Sigmoid colon (tissue), 7 donors: ENCODE measurements around the gene B4GALNT1. TPM values are rescaled to one million over a fixed set of nuclear protein-coding genes. Genes with fewer than 3 reads are reported as not detected.
"Not testable (repeated sequence)": the region's sequence is repeated elsewhere in the genome, so short reads cannot be mapped to it uniquely, and the experiment has no call there.

Source experiments
- DNase-seq: peaks from one replicate; pipeline ENCODE4 v3.0.0-alpha.2; 2019
- H3K27ac ChIP-seq, 4 donors: fragments of 200-600 bp; sonication (generic); one replicate each; pipeline ENCODE4 v1.5.1; 2016 to 2019; ENCODE audit warnings: mild to moderate bottlenecking in 1 of 4
- H3K27me3 ChIP-seq, 3 donors: fragments of 200-600 bp; sonication (generic); one replicate each; pipeline ENCODE4 v1.5.1; 2019; ENCODE audit warnings: mild to moderate bottlenecking in 1 of 3
- H3K36me3 ChIP-seq, 4 donors: fragments of 200-600 bp; sonication (generic); one replicate each; pipeline ENCODE4 v1.5.1; 2016 to 2019
- H3K4me1 ChIP-seq, 4 donors: fragments of 200-600 bp; sonication (generic); one replicate each; pipeline ENCODE4 v1.5.1; 2017 to 2019
- H3K4me3 ChIP-seq, 4 donors: fragments of 200-600 bp; sonication (generic); one replicate each; pipeline ENCODE4 v1.5.1; 2017 to 2019; ENCODE audit warnings: mild to moderate bottlenecking in 2 of 4, moderate library complexity in 1 of 4
- H3K9me3 ChIP-seq, 4 donors: fragments of 200-600 bp in 3 of 4; sonication (generic) in 3 of 4; one replicate each; pipeline versions ENCODE4 v1.5.1 to v1.6.1; 2013 to 2019
- CTCF ChIP-seq, 4 experiments: fragments of 450-650 bp in 3 of 4; fragments of 200-600 bp in 1 of 4; IDR thresholded peaks; one replicate each; pipeline ENCODE4 v1.5.1; 2016 to 2019; ENCODE audit warnings: antibody characterized with exemption in 4 of 4, mild to moderate bottlenecking in 3 of 4, moderate library complexity in 2 of 4
- EP300 ChIP-seq, 4 donors: sonication (generic); formaldehyde crosslinking; IDR thresholded peaks; one replicate each; pipeline ENCODE4 v1.6.1; 2017; ENCODE audit warnings: antibody characterized with exemption in 4 of 4
- POLR2A ChIP-seq, 2 donors: fragments of 450-650 bp; IDR thresholded peaks; one replicate each; pipeline ENCODE4 v1.6.1; 2016; ENCODE audit warnings: antibody characterized with exemption in 2 of 2, mild to moderate bottlenecking in 2 of 2, moderate library complexity in 2 of 2
- POLR2AphosphoS5 ChIP-seq, 4 donors: sonication (generic); formaldehyde crosslinking; IDR thresholded peaks; one replicate each; pipeline ENCODE4 v1.6.1; 2017; ENCODE audit warnings: antibody characterized with exemption in 4 of 4
- WGBS, 2 donors: extraction: QIAGEN DNeasy Blood & Tissue Kit; methylation state at CpG; one replicate each; pipeline ENCODE4 v1.1.7; 2013; 5-methylcytosine and 5-hydroxymethylcytosine counted together
- intact Hi-C: fragments of 100-400 bp; cut with DNase I; formaldehyde crosslinking; loops from one replicate; pipeline ENCODE4 v1.15.1; 2023
- polyA plus RNA-seq, 3 donors: library from polyadenylated mRNA; stranded (reverse); fragments of 200-250 nt; gene quantifications; one replicate each; pipeline ENCODE4 v1.2.3, GENCODE V29; 2013
- total RNA-seq, 4 donors: library from RNA; depleted of rRNA; stranded (reverse); fragments of >200 nt; gene quantifications; one replicate each; pipeline ENCODE4 v1.1.0, GENCODE V29; 2016
- donor health status: healthy with polysubstance abuse.
- donor health status: Bipolar disorder and iron deficiency.
- donor health status: healthy.

B4GALNT1 gene
- total and polyA plus RNA-seq, 7 donors = 0.99 to 4.4 (median 3.2) TPM; not detected in 2

DNA sequence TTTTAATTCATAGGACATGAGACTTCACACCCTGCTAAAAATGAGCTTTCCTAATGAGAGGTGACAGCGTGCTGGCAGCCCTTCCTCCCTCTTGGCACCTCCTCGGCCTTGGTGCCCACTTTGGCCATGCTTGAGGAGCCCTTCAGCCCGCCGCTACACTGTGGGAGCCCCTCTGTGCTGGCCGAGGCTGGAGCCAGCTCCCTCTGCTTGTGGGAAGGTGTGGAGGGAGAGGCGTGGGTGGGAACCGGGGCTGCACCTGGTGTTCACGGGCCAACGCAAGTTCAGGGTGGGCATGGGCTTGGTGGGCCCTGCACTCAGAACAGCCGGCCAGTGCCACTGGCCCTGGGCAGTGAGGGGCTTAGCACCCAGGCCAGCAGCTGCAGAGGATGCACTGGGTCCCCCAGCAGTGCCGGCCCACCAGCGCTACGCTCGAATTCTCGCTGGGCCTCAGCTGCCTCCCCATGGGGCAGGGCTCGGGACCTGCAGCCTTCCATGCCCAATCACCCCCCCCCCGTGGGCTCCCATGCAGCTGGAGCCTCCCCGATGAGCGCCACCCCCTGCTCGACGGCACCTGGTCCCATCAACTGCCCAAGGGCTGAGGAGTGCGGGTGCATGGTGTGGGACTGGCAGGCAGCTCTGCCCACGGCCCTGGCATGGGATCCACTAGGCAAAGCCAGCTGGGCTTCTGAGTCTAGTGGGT, 22.7 kb upstream of the B4GALNT1 start:
- Histone ChIP-seq H3K36me3 (no peaks in the 10 kb centered on the region), H3K9me3 (no peaks in the 10 kb centered on the region), H3K4me1 (no peaks in the 10 kb centered on the region), H3K27ac (no peak overlapping the region), H3K27me3 (no peaks in the 10 kb centered on the region), H3K4me3 (no peak overlapping the region)
- no peak for DNase-seq
- 84 to 88% methylated on average over 23 of the region's 23 CpGs for WGBS, 2 donors
- intact Hi-C loops = no loop called here
- no peak for TF ChIP-seq EP300 (IDR thresholded peaks at IDR 0.05)
- TF ChIP-seq POLR2AphosphoS5 (IDR thresholded peaks at IDR 0.05) = no peak
- no peak for TF ChIP-seq CTCF (IDR thresholded peaks at IDR 0.05)
- TF ChIP-seq POLR2A (IDR thresholded peaks at IDR 0.05) = no peak

DNA sequence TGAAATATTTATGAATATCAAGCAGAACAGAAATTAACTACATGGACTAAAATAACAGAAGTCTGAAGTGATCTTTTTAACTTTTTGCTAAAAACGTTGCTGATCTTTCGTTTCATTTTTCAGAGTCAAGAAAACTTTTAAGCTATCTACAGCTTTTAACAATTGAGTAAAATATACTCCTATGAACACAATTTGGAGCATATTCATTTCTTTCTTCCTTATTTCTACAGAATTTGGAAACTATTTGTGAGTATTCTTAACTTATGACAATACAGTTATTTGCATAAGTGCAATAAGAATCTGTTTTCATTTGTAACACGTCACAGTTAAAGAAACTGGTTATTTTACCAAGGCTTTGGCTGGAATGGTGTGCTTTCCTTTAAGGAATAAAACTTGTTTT, 21.0 kb upstream of the B4GALNT1 start:
- Histone ChIP-seq H3K27ac (no peak overlapping the region), H3K4me3 (no peak overlapping the region), H3K9me3 (no peaks in the 10 kb centered on the region), H3K4me1 (no peaks in the 10 kb centered on the region), H3K27me3 (no peaks in the 10 kb centered on the region), H3K36me3 (no peaks in the 10 kb centered on the region)
- intact Hi-C loops = no loop called here
- DNase-seq = no peak
- no peak for TF ChIP-seq POLR2AphosphoS5 (IDR thresholded peaks at IDR 0.05)
- TF ChIP-seq CTCF (IDR thresholded peaks at IDR 0.05) = no peak
- WGBS, 2 donors = 54 to 76% methylated on average over 3 of the region's 3 CpGs

- H3K4me3 ChIP-seq, H3K9me3 ChIP-seq, H3K4me1 ChIP-seq, DNase-seq, H3K36me3 ChIP-seq, H3K27ac ChIP-seq, intact Hi-C loops: not testable (repeated sequence)
- 94 to 95% methylated on average over 10 of the region's 15 CpGs for WGBS, 2 donors
- H3K27me3 ChIP-seq = peaks cover 0 to 17% (median 5%) of the 10 kb centered on the region in 3 donors
Measured at GRCh38 chr12:57646659-57647049, 13.7 kb upstream of the B4GALNT1 start.

DNA sequence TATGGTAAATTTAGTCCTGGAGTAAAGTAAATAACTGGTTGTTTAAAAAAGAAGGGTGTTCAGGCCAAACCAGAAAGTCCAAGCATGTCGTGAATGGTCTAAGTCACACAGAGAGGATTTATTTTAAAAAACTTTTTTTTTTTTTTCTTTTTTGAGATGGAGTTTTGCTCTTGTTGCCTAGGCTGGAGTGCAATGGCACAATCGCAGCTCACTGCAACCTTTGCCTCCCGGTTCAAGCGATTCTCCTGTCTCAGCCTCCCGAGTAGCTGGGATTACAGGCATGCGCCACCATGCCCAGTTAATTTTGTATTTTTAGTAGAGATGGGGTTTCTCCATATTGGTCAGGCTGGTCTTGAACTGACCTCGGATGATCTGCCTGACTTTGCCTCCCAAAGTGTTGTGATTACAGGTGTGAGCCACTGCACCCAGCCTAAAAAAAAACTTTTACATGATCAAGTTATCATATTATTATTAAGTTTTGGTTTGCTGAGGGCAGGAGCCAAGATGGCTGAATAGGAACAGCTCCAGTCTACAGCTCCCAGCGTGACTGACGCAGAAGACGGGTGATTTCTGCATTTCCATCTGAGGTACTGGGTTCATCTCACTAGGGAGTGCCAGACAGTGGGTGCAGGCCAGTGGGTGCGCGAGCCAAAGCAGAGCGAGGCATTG, 13.1 kb upstream of the B4GALNT1 start:
- H3K27ac ChIP-seq, intact Hi-C loops, H3K4me3 ChIP-seq, H3K9me3 ChIP-seq, H3K4me1 ChIP-seq, H3K36me3 ChIP-seq, DNase-seq: not testable (repeated sequence)
- H3K27me3 ChIP-seq = peaks cover 0 to 22% (median 5%) of the 10 kb centered on the region in 3 donors
- WGBS, 2 donors = 77 to 82% methylated on average over 11 to 13 of the region's 13 CpGs

GRCh38 chr12:57641699-57642442, 8.9 kb upstream of the B4GALNT1 start:
- whole genome bisulfite sequencing, 2 donors = 42 to 59% methylated on average over 5 of the region's 5 CpGs
- no peak for DNase-seq
- H3K4me1 ChIP-seq = no peaks in the 10 kb centered on the region
- TF ChIP-seq POLR2A (IDR thresholded peaks at IDR 0.05) = no peak
- no peak for TF ChIP-seq POLR2AphosphoS5 (IDR thresholded peaks at IDR 0.05)
- no peak for TF ChIP-seq CTCF (IDR thresholded peaks at IDR 0.05)
- no peak for TF ChIP-seq EP300 (IDR thresholded peaks at IDR 0.05)
- H3K4me3 ChIP-seq = no peak overlapping the region
- intact Hi-C loops = no loop called here
- no peak overlapping the region for H3K27ac ChIP-seq
- no peaks in the 10 kb centered on the region for H3K36me3 ChIP-seq
- H3K27me3 ChIP-seq = peaks cover 0 to 37% (median 10%) of the 10 kb centered on the region in 3 donors
- H3K9me3 ChIP-seq = peaks cover 0 to 2% (median 0%) of the 10 kb centered on the region in 4 donors
